ENCODE results near the gene TRABD2A.

Gene TRABD2A

DNA sequence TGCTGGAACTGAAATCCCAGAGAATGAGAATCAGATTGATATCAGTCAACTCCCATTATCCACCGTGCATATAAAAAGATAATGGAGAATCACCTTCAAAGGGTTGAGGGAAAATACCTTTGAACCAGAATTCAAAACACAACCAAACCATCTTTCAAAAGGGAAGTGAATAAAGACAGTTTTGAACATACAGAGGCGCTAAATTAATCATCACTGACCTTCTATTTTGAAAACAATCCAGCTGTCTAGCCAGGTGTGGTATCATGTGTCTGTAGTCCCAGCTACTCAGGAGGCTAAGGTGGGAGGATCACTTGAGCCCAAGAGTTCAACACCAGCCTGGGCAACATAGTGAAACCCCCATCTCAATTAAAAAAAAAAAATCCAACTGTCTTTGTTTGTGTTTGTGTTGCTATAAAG, 63.6 kb downstream of the TRABD2A start:
- TF ChIP-seq, protein P1, sequence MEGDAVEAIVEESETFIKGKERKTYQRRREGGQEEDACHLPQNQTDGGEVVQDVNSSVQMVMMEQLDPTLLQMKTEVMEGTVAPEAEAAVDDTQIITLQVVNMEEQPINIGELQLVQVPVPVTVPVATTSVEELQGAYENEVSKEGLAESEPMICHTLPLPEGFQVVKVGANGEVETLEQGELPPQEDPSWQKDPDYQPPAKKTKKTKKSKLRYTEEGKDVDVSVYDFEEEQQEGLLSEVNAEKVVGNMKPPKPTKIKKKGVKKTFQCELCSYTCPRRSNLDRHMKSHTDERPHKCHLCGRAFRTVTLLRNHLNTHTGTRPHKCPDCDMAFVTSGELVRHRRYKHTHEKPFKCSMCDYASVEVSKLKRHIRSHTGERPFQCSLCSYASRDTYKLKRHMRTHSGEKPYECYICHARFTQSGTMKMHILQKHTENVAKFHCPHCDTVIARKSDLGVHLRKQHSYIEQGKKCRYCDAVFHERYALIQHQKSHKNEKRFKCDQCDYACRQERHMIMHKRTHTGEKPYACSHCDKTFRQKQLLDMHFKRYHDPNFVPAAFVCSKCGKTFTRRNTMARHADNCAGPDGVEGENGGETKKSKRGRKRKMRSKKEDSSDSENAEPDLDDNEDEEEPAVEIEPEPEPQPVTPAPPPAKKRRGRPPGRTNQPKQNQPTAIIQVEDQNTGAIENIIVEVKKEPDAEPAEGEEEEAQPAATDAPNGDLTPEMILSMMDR (IDR thresholded peaks at IDR 0.05; ENCODE audit: low read length, missing control alignments): no peak
- H3K4me3 ChIP-seq (replicated peaks; ENCODE audit: low read depth, low read length): no peak overlapping the region
- DNase-seq (ENCODE audit: low read depth): no peak

DNA sequence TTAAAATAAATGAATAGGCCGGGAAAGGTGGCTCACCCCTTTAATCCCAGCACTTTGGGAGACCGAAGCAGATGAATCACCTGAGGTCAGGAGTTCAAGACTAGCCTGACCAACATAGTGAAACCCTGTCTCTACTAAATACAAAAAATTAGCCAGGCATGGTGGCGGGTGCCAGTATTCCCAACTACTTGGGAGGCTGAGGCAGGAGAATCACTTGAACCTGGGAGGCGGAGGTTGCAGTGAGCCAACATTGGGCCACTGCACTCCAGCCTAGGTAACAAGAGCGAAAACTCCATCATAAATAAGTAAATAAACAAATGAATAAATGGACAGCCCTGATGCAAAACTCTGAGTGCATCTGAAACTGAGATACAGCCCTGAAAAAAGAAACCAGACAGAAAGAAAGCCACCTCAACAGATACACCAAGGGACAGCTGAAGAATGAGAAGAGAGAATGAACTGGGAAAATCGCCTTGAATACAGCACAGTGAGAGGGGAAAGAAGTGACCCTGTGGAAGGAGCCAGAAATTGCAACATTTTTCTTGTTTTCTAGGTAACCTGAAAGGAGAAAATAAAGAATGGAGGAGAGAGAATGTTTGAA, 64.4 kb downstream of the TRABD2A start:
- TF ChIP-seq, protein P1 (IDR thresholded peaks at IDR 0.05; ENCODE audit: low read length, missing control alignments): no peak
- no peak for DNase-seq (ENCODE audit: low read depth)
- H3K4me3 ChIP-seq (replicated peaks; ENCODE audit: low read depth, low read length): no peak overlapping the region

- H3K4me3 ChIP-seq (replicated peaks; ENCODE audit: low read depth, low read length): no peak overlapping the region
- TF ChIP-seq, protein P1 (IDR thresholded peaks at IDR 0.05; ENCODE audit: low read length, missing control alignments): no peak
- DNase-seq (ENCODE audit: low read depth): no peak
These were observed 65.7 kb downstream of the TRABD2A start for GRCh38 chr2:84815146-84815545.

DNA sequence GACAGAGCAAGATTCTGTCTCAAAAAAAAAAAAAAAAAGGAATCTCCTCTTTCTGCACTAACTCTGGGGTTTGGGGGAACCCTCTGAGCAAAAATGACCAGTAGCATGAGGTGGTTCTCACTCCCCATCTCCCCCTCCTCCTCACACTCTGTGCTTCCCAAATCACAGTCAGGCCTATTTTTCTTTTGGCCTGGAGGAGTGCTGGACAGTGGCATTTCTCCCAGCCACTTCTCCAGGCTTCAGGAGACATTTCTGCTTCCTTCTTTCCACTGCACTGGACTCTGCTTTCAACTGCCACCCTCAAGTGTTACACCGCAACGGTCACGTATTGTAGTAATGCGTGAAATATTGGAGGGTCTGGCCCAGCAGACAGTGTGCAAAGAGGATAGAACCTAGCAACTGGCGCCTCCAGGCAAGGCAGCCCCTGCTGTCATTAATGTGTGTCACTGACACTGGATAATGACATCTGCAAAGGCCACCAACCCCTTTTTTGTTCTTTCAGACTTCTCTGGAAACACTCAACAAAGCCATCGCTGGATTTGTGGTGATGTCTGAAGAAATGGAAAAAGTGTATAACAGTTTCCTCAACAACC, 68.9 kb downstream of the TRABD2A start:
- no peak overlapping the region for H3K4me3 ChIP-seq (replicated peaks; ENCODE audit: low read depth, low read length)
- TF ChIP-seq, protein P1 (IDR thresholded peaks at IDR 0.05; ENCODE audit: low read length, missing control alignments): no peak
- no peak for DNase-seq (ENCODE audit: low read depth)

DNA sequence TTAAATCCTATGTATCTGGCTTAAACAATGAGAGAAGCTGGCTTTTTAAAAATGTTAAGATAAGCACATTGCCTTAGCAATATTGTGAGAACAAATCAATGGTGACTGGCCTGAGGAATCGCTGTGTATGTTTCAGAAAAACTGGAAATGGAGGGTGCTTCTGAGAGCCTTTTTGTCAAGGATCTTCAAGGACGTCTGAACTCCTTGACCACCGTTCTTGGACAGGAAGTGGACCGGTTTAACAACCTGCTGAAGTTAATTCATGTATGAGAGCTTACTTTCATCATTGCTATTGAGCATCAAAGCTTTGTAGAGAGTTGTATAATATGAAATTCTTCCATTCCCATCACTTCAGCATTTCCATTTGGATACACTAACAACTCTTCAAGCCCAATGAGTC, 72.6 kb downstream of the TRABD2A start:
- DNase-seq (ENCODE audit: low read depth): no peak
- H3K4me3 ChIP-seq (replicated peaks; ENCODE audit: low read depth, low read length): no peak overlapping the region
- TF ChIP-seq, protein P1 (IDR thresholded peaks at IDR 0.05; ENCODE audit: low read length, missing control alignments): no peak

- H3K4me3 ChIP-seq (replicated peaks; ENCODE audit: low read depth, low read length): no peak overlapping the region
- TF ChIP-seq, protein P1 (IDR thresholded peaks at IDR 0.05; ENCODE audit: low read length, missing control alignments): no peak
- DNase-seq (ENCODE audit: low read depth): peak; percentile 96
These were observed 73.8 kb downstream of the TRABD2A start for GRCh38 chr2:84807063-84807485.
